GM18861 (cell line): Measurements from ENCODE around the gene TET3.

Experiments used
- ATAC-seq: cut with Tn5 transposase; IDR thresholded peaks from one replicate; pipeline ENCODE4 v1.9.1; 2021; ENCODE audit not compliant: unreplicated experiment

TET3 gene

DNA sequence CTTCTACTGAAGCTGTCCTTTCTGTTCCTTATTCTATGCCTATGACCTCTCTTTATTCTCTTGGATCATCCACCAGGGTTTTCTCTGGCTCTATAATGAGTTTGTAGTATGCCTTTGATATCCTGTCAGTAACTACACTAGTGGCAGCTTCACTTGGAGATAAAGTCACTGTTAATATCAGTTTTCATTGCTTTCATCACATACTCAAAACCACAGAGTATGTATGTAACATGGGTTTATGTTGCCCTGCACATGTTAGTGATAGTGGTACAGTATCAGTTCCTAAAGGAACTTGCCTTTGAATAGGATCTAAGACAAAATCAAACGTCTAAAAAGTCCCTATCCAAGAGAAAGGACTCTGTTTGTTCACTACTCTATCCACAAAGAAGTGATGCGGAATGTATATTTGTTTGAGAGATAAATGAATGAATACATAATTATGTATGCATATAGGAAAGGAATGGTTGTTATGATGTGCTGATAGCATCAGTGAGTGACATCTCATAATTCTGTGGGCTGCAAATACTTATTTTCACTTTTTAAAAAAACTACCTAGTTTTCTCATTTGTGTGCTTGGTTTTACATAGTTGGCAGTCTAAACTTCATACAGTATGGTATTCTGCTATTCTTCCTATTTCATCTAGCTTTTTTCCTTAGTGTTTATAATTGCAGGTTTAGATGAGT lies 45.1 kb downstream of the TET3 start:
- ATAC-seq = no peak

DNA sequence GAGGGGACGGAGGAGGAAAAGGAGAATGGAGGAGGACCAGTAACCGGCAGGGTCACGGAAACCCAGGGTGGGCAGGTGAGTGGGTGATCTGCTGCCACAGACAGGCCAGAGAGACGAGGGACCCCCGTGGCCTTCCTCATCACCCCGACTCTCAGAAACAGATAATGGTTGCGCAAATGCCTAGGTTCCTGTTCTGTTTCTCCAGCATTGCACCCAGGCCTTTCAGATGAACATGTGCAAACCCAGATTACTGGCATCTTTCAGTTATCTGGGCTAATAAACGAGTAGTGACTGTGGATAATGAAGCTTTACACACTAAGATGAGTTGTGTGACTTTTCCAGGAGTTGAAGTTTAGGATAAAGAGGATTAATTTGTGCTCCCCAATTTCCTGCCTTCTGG lies 46.5 kb downstream of the TET3 start:
- no peak for ATAC-seq

DNA sequence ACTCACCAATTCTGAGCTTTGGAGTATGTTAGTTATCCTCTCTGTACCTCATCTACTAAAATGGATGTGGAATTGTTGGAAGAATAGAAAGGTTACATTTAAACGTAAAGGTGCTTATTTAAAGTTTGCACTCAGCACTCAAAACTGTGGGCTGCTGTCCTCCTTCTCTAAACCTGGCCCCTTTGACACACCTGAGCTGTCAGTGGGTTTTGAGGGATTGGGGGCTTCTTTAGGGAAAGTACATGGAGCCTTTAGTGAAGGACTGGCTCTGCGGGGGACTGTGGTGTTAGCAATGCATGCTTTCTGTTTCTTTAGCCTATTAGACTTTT lies 47.2 kb downstream of the TET3 start:
- ATAC-seq = no peak

DNA sequence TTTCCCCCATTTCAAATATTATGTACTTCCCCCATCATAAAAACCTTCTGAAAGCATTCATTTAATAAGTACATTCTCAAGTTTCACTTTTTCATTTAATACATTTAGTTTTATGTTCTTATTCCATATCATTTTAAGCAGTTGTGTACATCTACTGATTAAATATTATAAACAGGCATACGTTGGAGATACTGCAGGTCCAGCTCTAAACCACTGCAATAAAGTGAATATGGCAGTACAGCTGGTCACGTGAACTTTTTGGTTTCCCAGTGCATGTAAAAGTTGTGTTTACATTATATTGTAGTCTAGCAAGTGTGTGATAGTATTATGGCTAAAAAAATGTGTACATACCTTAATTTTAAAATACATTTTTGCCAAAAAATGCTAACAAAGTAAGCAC lies 48.7 kb downstream of the TET3 start:
- no peak for ATAC-seq
